ENCODE data around the gene EGFL6. TPM values are rescaled to one million over a fixed set of nuclear protein-coding genes. Genes with fewer than 3 reads are reported as not detected.

EGFL6 gene, protein sequence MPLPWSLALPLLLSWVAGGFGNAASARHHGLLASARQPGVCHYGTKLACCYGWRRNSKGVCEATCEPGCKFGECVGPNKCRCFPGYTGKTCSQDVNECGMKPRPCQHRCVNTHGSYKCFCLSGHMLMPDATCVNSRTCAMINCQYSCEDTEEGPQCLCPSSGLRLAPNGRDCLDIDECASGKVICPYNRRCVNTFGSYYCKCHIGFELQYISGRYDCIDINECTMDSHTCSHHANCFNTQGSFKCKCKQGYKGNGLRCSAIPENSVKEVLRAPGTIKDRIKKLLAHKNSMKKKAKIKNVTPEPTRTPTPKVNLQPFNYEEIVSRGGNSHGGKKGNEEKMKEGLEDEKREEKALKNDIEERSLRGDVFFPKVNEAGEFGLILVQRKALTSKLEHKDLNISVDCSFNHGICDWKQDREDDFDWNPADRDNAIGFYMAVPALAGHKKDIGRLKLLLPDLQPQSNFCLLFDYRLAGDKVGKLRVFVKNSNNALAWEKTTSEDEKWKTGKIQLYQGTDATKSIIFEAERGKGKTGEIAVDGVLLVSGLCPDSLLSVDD
- total RNA-seq (1 to 10 TPM in 1 of 2 donors, under 1 TPM in 1; 0.56 to 1.7 TPM), polyA plus RNA-seq (ENCODE audit: insufficient read depth, low read depth, low replicate concordance) (2.1 TPM)
- long read RNA-seq, donor 1, result 0 reads
- long read RNA-seq, donor 2, partial matches to known transcripts, result 0 of 1 reads
- long read RNA-seq, donor 2, other reads (novel, unspliced or antisense), result 0 of 1 reads

- DNase-seq, result no peak
- Histone ChIP-seq H3K36me3 (ENCODE audit: low read depth, missing control alignments) (no peaks in the 10 kb centered on the region), H3K4me1 (no peaks in the 10 kb centered on the region), H3K27me3 (no peaks in the 10 kb centered on the region), H3K4me3 (peak within 1 kb of the TSS in 1 of 2 donors; percentile 23), H3K27ac (no peak within 1 kb of the TSS), H3K9me3 (no peaks in the 10 kb centered on the region)
- WGBS, 2 donors, result 6% methylated on average over 16 of the region's 57 CpGs; no CpG with 5 or more reads in 1 of the 2 donors
- intact Hi-C loops (cut with DNase I; ENCODE audit: low total_unique reads), result no loop called here
- no peak for TF ChIP-seq POLR2A (IDR thresholded peaks at IDR 0.05)
- TF ChIP-seq, protein P1, sequence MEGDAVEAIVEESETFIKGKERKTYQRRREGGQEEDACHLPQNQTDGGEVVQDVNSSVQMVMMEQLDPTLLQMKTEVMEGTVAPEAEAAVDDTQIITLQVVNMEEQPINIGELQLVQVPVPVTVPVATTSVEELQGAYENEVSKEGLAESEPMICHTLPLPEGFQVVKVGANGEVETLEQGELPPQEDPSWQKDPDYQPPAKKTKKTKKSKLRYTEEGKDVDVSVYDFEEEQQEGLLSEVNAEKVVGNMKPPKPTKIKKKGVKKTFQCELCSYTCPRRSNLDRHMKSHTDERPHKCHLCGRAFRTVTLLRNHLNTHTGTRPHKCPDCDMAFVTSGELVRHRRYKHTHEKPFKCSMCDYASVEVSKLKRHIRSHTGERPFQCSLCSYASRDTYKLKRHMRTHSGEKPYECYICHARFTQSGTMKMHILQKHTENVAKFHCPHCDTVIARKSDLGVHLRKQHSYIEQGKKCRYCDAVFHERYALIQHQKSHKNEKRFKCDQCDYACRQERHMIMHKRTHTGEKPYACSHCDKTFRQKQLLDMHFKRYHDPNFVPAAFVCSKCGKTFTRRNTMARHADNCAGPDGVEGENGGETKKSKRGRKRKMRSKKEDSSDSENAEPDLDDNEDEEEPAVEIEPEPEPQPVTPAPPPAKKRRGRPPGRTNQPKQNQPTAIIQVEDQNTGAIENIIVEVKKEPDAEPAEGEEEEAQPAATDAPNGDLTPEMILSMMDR (IDR thresholded peaks at IDR 0.05), result no peak
Measured at GRCh38 chrX:13569479-13570260, at the start of gene EGFL6. EGFL6 (plus strand) TSS chrX:13569601; CDS start chrX:13569862, 261 bp downstream.

DNA sequence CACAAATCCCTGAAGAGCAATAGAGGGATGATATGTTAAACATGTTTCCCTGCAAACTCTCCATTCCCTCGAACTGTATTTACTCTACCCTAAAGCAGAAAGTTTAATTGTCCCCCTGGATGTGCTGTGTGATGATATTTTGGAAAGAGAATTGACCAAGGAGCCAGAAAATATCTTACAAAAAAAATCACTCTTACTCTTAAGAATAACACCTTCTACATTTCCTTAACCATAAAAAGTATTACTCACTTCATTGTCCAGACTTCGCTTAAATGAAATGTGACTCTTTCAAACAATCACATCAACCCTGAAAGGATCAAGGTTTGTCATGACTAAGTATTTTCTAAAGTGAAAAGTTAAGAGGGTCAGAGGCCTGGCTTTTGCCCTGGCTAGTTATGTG lies 49.0 kb upstream of the EGFL6 start:
- H3K36me3 ChIP-seq (ENCODE audit: low read depth, missing control alignments), result no peaks in the 10 kb centered on the region
- 77 to 82% methylated on average over 2 of the region's 2 CpGs for WGBS, 2 donors
- no peaks in the 10 kb centered on the region for H3K27me3 ChIP-seq
- intact Hi-C loops (cut with DNase I; ENCODE audit: low total_unique reads), result no loop called here
- H3K4me1 ChIP-seq, result no peaks in the 10 kb centered on the region
- H3K4me3 ChIP-seq, result no peak overlapping the region
- no peak for TF ChIP-seq POLR2A (IDR thresholded peaks at IDR 0.05)
- TF ChIP-seq, protein P1 (IDR thresholded peaks at IDR 0.05), result no peak
- H3K9me3 ChIP-seq, result no peaks in the 10 kb centered on the region
- no peak for DNase-seq
- no peak overlapping the region for H3K27ac ChIP-seq

DNA sequence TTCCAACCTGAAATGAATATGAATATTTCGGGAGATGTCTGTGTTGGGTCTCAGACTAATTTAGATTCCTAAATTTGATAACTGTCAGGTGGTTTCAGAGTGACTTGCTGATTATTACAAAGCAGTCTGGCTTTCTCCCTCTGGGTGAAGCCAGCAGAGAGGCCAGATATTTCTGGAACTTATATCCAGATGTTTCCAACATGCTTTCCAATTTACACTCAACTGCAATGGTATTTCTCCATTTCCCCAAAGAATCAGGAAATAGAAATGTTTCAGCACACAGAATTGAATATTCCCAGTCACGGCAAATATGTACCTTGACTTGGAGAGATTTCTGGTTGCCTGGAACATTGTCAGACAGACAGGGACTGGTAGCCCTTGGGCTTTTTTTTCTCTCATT lies 48.5 kb upstream of the EGFL6 start:
- intact Hi-C loops (cut with DNase I; ENCODE audit: low total_unique reads), result no loop called here
- no peak overlapping the region for H3K27ac ChIP-seq
- no peaks in the 10 kb centered on the region for H3K36me3 ChIP-seq (ENCODE audit: low read depth, missing control alignments)
- WGBS, 2 donors, result 87 to 90% methylated on average over 2 of the region's 2 CpGs
- TF ChIP-seq, protein P1 (IDR thresholded peaks at IDR 0.05), result no peak
- TF ChIP-seq POLR2A (IDR thresholded peaks at IDR 0.05), result no peak
- no peak for DNase-seq
- H3K27me3 ChIP-seq, result no peaks in the 10 kb centered on the region
- H3K4me3 ChIP-seq, result no peak overlapping the region
- H3K4me1 ChIP-seq, result no peaks in the 10 kb centered on the region
- H3K9me3 ChIP-seq, result no peaks in the 10 kb centered on the region

DNA sequence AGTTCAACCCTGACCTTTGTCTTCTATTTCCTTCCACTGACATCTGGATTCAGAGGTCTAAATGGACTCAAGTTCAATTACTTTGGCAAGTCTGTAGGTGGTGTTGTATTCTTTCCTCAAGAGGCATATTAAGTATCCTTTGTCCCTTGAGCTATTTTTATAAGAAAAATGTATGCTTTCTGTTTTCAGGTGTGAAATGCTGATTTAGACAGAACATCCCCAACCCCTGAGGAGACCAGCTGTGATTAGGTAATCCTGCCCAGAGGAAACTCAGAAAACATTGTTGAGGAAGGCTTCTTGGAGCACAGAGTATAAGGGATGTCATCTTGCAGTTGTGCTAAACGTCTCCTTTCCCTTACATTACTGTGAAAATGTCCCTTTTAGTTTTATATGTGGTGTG lies 46.6 kb upstream of the EGFL6 start:
- WGBS, 2 donors, result 56 to 78% methylated on average over 1 of the region's 1 CpG
- intact Hi-C loops (cut with DNase I; ENCODE audit: low total_unique reads), result no loop called here

More for the DNA sequence above, 46.6 kb upstream of the EGFL6 start:
- no peaks in the 10 kb centered on the region for H3K27me3 ChIP-seq
- H3K36me3 ChIP-seq (ENCODE audit: low read depth, missing control alignments), result no peaks in the 10 kb centered on the region
- no peak overlapping the region for H3K27ac ChIP-seq
- H3K9me3 ChIP-seq, result no peaks in the 10 kb centered on the region
- no peak for TF ChIP-seq POLR2A (IDR thresholded peaks at IDR 0.05)
- TF ChIP-seq, protein P1 (IDR thresholded peaks at IDR 0.05), result no peak
- no peak overlapping the region for H3K4me3 ChIP-seq
- H3K4me1 ChIP-seq, result no peaks in the 10 kb centered on the region
- DNase-seq, result no peak

All from testis (tissue), 5 donors.